Activated CD8-positive, alpha-beta memory T cell treated with anti-CD3 and anti-CD28 coated beads, Interleukin-2, amount 50 U/mL, for 48 hours (primary cell): Measurements from ENCODE around the gene ZSWIM5.
"Not testable (repeated sequence)": the region's sequence is repeated elsewhere in the genome, so short reads cannot be mapped to it uniquely, and the experiment has no call there.

Source experiments
- DNase-seq: peaks from one replicate; pipeline ENCODE4 v3.0.0-alpha.2; 2020

Gene ZSWIM5

GRCh38 chr1:45136984-45137383, 69.4 kb downstream of the ZSWIM5 start:
- no peak for DNase-seq

DNA sequence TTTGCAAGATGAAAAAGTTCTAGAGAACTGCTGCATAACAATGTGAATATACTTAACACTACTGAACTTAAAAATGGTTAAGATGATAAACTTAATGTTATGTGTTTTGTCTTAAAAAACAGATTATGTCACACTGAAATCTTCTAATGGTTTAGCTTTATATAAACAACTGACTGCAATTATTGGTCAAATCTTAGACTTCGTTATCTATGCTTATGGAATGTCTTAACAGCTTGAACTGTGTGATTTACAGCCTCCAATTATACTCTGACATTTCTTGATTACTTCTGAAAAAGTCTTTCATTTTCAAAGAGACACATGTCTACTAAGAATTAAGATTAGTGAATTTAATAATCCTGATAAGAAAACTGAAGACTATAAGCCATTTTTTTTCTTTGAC, 71.1 kb downstream of the ZSWIM5 start:
- no peak for DNase-seq

DNA sequence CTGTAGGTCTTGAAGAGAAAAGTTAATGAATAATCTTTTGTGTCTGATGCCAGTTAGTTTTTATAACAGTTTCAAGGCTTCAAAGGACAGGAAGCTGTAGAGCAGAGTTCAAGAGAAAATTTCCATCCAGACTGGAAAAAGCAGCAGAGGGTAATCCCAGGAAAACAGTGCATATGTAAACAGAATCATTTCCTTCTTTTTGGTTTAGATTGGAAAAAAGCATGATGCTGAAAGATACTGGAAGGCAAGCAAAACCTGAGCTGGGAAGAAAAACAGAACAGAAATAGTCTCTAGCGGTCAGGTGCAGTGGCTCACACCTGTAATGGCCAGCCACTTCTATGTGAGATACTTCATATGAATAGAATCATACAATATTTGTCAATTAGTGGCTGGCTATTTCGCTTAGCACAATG, 71.9 kb downstream of the ZSWIM5 start:
- DNase-seq: no peak

GRCh38 chr1:45132719-45133118, 73.7 kb downstream of the ZSWIM5 start:
- DNase-seq: not testable (repeated sequence)

DNA sequence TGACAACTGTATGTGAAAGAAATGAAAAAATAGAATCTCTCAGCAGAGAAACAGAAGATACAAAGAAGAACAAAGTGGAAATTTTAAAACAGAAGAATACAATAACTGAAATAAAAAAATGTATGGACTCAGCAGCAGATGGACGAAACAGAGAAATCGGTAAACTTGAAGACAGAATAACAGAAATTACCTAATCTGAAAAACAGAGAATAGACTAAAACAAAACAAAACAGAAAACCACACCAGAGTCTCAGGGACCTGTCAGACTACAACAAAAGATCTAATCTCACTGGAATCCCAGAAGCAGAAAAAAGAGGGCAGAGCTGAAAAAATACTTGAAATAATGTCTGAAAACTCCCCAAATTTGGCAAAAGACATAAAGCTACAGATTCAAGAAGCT, 83.0 kb downstream of the ZSWIM5 start:
- DNase-seq: no peak

GRCh38 chr1:45122724-45123123, 83.7 kb downstream of the ZSWIM5 start:
- no peak for DNase-seq

DNA sequence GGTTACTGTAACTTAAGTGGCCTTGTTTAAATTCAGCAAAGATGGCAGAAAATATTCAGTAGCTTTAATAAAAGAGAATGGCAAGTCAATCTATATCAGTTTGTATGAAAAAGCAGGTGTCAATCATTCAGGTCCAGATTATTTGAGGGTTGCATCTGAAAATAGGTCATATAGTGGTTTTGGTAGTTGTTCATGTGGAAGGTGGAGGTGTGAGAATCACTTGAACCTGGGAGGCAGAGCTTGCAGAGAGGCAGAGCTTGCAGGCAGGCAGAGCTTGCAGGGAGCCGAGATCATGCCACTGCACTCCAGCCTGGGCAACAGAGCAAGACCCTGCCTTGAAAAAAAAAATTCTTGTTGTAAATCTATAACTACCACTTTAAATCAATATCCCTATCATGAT, 88.6 kb downstream of the ZSWIM5 start:
- DNase-seq: no peak

- DNase-seq: no peak
Measured at GRCh38 chr1:45116820-45117219, 89.6 kb downstream of the ZSWIM5 start.

DNA sequence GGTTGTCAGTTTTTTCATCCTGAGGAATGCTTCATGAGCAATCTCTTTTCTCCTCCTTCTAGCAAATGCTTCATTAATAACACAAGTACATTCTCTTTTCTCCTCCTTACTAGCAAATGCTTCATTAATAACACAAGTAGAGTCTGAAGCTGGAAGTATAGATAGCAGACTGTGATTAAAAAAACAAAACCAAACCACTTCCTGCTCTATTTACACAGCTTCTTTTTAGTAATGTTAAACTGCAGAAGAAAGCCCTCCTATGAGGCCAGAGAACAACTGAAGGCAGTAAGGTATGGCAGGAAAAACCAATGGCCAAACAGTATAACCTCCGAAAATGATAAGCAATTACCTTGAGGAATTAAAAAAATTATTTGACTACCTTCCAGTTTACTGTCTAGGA, 90.1 kb downstream of the ZSWIM5 start:
- DNase-seq: no peak

GRCh38 chr1:45115198-45115597, 91.2 kb downstream of the ZSWIM5 start:
- DNase-seq: not testable (repeated sequence)

GRCh38 chr1:45112661-45113060, 93.7 kb downstream of the ZSWIM5 start:
- DNase-seq: no peak

GRCh38 chr1:45111239-45111638, 95.2 kb downstream of the ZSWIM5 start:
- DNase-seq: no peak

DNA sequence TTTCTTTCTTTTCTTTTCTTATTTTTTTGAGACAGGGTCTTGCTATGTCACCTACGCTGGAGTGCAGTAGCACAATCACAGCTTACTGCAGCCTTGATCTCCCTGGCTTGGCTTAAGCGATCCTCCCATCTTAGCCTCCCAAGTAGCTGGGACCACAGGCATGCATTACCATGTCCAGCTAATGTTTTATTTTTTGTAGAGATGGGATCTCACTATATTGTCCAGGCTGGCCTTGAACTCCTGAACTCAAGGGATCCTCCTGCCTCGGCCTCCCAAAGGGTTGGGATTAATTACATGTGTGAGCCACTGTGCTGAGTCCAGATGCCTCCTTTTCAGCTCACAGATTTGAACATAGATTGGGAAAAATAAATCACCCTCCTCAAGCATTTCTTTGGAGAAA, 98.6 kb downstream of the ZSWIM5 start:
- no peak for DNase-seq

GRCh38 chr1:45106864-45107263, 99.5 kb downstream of the ZSWIM5 start:
- not testable (repeated sequence) for DNase-seq

GRCh38 chr1:45106156-45106545, 100.3 kb downstream of the ZSWIM5 start:
- not testable (repeated sequence) for DNase-seq

- DNase-seq: not testable (repeated sequence)
Measured at GRCh38 chr1:45105486-45106155, 100.8 kb downstream of the ZSWIM5 start.

- no peak for DNase-seq
Measured at GRCh38 chr1:45103534-45103933, 102.9 kb downstream of the ZSWIM5 start.

GRCh38 chr1:45101947-45102346, 104.5 kb downstream of the ZSWIM5 start:
- no peak for DNase-seq

DNA sequence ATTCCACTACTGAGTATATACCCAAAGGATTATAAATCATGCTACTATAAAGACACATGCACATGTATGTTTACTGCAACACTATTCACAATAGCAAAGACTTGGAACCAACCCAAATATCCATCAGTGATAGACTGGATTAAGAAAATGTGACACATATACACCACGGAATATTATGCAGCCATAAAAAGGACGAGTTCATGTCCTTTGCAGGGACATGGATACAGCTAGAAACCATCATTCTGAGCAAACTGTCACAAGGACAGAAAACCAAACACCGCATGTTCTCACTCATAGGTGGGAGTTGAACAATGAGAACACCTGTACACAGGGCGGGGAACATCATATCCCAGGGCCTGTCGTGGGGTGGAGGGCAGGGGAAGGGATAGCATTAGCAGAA, 104.9 kb downstream of the ZSWIM5 start:
- DNase-seq: not testable (repeated sequence)

DNA sequence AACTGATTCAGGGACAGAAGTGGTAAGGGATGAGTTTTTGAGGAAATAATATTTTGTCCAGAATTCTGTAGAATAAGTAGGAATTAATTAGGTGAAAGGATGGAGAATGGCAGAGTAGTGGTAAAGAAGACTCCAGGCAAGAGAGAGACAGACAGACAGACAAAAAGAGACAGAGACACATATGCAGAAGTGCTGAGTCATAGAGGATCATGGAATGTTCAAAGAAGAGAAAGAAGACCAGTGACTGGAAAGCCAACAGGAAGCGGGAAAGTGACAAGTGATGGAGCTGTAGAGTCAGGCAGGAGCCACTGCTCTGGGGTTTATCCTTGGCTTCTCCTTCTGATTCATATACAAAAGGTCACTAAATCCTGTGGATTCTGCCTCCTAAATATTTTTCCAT, 108.5 kb downstream of the ZSWIM5 start:
- DNase-seq: no peak

DNA sequence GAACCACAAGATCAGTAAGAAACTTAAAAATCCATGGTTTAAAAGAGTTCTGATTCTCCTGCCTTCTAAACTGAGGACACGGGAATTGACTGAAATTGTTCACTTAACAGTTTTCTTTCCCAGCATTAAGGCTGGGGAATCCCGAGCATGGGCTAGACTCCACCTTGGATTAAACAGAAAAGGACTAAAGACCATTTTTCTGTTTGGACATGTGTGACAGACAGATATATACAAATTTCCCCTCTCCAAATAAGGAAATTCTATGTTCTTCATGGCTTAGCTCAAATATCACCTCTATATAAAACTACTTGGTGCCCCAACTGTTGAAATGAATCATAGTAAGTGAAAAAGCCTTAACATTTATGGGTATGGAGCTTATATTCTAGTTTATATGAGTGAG, 109.3 kb downstream of the ZSWIM5 start:
- no peak for DNase-seq

- DNase-seq: no peak
Measured at GRCh38 chr1:45095450-45095849, 111.0 kb downstream of the ZSWIM5 start.

GRCh38 chr1:45094371-45094770, 112.0 kb downstream of the ZSWIM5 start:
- not testable (repeated sequence) for DNase-seq

DNA sequence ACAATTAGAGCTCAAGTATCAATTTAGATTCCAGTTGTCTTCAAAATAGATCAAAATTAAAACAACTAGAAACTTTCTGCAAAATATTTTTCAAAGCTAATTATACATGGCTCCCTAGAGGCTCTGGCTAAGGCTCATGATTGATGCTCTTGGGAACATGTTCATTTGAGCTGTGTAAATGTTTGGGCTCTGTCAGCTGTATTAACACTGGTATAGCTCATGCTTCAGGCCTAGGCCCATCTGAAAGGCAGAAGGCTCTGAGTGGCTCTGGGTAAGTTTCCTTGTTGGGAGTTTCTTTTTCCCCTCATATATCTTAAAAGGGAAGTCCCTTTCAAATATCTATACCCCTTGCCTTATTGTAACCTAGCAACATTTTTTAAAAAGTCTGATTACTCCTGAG, 113.1 kb downstream of the ZSWIM5 start:
- DNase-seq: no peak

GRCh38 chr1:45089711-45090110, 116.7 kb downstream of the ZSWIM5 start:
- no peak for DNase-seq
